ENCODE data around the gene SNX30.
"Not testable (repeated sequence)": the region's sequence is repeated elsewhere in the genome, so short reads cannot be mapped to it uniquely, and the experiment has no call there.

Gene SNX30, protein sequence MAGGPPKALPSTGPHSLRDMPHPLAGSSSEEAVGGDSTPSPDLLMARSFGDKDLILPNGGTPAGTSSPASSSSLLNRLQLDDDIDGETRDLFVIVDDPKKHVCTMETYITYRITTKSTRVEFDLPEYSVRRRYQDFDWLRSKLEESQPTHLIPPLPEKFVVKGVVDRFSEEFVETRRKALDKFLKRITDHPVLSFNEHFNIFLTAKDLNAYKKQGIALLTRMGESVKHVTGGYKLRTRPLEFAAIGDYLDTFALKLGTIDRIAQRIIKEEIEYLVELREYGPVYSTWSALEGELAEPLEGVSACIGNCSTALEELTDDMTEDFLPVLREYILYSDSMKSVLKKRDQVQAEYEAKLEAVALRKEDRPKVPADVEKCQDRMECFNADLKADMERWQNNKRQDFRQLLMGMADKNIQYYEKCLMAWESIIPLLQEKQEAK

DNA sequence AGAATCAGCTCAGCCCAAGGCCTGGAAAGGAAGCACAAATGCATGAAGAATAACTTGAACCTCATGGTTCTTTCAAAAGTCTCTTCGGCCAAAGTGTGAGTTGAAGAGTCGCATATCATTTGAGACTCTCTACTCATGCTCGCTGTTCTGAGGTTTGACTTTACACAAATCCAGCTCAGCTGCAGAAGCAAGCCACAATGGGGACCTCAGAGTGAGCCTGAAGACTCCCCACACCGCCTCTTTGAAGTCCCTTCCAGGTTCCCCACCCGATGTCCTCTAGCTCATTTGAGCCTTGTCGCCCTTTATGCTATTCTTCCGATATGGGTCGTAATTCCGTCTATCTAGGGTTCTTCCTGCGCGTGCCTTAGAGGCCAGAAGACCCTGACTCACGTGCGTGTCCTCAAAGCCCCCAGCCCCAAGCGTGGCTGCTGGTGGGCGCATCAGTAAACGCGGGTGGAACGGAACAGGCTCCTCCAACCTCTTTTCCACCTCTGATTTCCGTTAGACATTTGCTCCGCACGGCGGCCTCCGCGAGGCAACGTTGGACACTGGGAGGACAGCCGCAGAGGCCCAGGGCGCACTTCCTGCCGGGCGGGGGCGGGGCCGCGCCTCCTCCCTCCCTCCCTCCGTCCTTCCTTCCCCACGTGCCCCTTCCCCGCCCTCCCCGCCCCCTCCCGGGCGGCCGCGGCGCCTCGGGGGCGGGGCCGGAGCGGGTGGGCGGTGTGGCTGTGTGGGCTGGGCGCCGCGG is at the start of gene SNX30:
SNX30 (plus strand) TSS at position 745 of the 748 bp plus-strand sequence. CDS start 242 bp downstream, outside the sequence.
- DNase-seq: peak; percentile 83

DNA sequence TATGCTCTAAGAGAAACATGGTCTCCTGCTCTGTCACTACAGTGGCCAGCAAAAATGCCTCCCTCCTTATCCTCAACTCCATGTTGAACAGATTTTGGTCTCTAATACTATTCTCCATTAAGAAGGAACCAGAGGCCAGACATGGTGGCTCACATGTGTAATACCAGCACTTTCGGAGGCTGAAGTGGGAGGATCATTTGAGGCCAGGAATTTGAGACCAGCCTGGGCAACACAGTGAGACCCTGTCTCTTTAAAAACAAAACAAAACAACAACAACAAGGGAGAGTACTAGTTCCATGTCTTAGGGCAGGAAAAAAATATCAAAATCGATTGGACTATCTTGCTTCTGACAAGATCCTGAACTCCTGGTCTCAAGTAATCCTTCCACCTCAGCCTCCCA is 47.3 kb upstream of the SNX30 start:
- no peak for DNase-seq

DNA sequence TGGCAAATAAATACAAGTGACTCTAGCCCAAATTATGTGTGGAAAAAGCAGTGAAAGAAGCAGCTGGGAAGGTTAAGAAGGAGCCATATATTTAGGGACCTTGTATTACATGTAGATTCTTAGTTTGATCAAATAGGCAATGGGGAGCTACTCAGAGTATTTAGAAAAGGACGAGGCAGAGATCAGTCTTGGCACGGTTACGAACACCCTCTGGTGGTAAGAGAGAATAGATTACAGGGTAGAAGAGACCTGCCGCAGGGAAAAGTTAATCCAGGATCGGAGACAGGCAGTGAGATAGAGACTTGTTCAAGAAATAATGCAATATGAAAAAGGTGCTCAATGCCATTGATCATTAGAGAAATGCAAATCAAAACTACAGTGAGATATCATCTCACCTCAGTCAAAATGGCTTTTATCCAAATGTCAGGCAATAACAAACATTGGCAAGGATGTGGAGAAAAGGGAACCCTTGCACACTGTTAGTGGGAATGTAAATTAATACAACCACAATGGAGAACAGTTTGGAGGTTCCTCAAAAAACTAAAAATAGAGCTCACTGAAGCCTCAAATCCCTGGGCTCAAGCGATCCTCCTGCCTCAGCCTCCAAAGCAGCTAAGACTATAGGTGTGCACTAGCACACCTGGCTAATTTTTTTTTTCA is 44.7 kb upstream of the SNX30 start:
- no peak for DNase-seq

DNA sequence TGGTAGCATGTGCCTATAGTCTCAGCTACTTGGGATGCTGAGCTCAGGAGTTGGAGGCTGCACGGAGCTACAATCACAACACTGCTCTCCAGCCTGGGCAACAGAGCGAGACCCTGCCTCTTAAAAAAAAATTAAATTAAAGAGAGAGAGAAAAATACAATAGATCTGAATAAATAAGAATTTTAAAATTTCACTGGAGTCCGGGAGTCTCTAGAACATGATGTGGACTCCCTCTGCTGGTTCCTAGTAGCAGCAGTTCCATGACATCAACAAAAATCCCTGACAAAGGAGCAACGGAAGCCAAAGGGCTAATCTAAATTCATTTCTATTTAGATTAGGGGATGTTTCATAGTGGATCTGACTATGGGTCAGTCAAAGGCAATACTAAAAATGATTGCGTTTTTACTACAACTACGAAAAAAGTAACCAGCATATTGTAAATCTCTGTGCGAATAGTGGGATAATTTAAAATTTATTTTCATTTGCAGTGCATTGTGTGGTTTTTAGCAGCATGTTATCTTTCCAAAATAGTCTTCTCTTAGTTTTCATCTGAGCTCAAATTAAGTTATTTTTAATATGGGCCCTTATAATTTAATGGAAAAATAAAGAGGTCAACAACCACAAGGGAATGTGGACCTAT is 39.4 kb upstream of the SNX30 start:
- DNase-seq: no peak

DNA sequence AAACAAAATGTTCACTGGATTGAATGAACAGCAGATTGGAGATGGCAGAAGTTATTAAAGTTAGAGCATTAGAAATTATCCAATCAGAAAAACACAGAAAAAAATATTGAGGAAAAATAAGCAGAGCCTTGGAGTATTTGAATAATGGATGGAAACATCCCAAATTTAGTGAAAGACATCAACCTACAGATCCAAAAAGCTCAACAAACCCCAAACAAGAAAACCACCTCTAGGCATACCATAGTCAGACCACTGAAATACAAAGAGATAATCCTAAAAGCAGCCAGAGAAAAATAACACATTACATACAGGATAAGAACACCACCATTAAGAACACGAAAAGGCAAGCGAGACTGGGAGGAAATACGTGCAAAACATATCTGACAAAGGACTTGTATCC is 37.9 kb upstream of the SNX30 start:
- DNase-seq: no peak

DNA sequence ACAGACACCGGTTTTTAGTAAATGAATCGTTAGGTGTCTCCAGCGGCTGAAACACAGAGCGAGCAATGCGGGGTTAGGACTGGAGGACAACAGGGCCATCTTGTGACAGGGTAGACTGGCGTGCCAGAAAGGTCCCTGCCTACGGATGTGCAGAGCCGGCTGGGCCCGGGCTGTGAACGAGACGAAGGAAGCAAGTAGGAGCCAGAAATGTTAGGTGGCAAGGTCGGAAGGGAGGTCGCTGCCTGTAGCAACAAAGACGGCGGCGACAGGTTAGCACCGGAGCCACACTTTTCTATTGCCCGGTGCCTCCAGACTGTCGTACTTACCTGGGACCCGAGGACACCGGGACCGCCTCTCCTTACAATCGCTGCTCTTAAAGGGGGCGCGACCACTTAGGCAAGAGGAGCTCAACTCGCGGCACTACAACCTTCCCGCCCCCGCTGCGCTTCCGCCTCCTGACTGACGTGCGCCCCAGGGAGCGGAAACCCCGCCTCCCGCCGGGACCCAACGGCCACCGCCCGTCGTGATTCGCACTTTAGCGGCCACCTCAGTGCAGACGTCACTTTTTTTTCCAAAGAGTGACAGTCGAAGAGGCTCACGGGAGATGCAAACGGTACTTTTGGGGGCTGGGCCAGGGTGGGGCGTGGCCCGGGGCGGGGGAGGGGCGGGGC is 32.8 kb upstream of the SNX30 start, which contains the start of gene INIP:
INIP (minus strand) TSS at position 457 of the 671 bp plus-strand sequence. CDS start 1,632 bp downstream, outside the sequence.
- peak; percentile 97 for DNase-seq

DNA sequence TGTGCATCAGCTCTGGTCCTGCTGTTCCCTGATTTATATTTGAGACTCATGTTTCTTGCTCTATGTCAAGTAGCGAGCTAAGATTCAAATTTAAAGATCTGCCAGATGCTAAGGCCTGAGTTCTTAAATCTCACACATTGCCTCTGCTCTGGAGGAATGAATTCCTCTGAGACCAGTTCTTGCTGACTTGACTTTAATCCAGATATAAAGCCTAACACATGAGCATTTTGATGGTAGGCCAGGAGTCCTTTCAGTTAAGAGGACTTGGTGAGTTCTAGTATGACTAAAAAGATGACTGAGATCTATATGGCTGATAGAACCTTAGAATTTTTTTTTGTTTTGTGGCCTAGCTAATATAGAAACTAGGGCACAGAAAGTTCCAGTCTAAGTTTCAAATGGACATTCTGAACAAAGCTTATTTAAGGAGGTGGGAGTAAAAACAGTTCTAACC is 31.3 kb upstream of the SNX30 start:
- DNase-seq: no peak

DNA sequence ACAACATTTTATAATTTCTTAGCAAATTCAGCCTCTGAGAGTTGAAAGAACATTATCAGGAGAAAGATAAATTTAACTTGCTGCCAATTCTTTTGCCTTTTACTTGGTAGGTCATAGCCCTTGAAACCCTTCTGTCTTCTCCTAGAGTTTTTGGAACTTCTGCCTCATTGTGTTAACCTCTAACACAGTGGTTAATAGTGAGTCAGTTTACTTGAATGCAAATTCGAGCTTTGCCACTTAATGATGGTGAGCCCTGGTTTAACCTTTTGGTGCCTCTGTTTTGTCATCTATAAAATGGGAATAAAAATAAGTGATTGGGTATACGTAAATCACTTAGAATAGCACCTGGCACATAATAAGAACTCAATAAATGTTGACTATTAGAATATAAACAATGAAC is 30.9 kb upstream of the SNX30 start:
- no peak for DNase-seq

DNA sequence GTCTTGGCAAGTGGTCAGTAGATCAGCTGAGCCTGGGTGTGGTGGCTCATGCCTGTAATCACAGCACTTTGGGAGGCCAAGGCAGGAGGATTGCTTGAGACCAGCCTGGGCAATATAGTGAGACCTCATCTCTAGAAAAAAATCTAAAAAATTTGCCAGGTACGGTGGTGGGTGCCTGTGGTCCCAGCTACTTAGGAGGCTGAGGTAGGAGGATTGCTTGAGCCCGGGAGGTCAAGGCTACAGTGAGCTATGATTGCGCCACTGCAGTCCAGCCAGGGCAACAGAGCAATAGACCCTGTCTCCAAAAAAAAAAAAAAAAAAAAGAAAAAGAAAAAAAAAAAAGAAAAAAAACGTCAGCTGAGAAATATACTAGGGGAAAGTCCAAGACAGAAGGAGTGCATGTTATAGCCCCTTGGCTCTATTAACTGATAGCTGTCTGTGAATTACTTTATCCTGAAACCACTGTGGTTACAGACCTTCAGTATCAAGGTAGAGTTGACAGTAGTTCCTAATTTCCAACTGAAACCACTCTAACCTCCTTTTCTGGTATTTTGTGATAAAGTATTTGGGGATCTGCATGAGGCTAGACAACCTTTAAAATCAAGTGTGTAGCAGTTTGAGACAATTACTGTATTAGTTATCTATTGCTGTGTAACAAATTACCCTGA is 30.3 kb upstream of the SNX30 start:
- no peak for DNase-seq

DNA sequence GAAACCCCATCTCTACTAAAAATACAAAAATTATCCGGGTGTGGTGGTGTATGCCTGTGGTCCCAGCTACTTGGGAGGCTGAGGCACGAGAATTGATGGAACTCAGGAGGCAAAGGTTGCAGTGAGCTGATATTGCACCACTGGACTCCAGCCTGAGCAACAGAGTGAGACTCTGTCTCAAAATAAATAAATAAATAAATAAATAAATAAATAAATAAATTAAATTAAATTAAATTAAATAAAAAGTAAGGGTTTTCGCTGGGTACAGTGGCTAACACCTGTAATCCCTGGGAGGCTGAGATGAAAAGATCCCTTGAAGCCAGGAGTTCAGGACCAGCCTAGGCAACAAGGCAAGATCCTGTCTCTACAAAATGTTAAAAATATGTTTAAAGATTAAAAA is 27.8 kb upstream of the SNX30 start:
- DNase-seq: not testable (repeated sequence)

DNA sequence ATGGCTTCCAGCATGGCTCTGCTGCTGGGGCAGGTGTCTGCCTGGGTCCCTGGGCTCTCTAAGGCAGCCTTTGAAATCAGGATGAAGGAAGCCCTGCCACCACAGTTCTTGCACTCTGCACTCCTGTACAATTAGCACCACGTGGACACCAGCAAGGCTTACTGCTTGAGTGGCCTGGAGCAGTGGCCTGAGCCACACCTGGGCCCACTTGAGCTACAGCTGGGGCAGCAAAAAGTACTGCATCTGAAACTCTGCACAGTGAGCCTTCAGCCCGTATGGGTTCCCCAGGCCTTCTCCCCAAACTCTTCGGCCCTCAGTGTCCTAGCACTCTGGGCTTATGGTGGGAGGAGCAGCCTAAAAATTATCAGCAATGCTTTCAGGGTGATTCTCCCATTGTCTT is 24.6 kb upstream of the SNX30 start:
- DNase-seq: no peak

DNA sequence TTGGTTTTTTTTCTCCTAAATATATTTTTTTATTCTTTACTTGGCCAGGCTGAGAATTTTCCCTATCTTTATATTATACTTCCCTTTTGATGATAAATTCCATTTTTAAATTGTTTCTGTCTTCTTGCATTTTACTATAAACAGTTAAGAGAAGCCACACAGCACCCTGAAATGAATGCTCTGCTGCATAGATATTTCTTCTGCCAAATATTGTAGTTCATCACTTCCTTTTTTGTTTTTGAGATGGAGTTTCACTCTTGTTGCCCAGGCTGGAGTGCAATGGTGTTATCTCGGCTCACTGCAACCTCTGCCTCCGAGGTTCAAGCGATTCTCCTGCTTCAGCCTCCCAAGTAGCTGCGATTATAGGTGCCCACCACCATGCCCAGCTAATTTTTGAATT is 24.1 kb upstream of the SNX30 start:
- DNase-seq: no peak

DNA sequence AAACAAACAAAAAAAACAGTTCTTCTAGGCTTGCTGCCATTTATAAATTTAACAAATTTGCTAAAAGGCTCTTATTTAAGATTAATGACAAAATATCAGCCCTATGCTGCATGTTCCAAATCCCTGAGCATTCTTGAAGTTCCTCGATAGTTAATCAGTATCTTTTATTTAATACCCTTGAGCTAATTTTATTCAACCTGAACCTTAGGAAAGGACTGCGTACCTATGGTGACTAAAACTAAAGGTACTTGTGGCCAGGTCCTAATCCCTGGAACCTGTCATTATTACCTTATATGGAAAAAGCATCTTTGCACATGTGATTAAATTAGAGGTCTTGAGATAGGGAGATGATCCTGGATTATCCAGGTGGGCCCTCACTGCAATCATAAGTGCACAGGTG is 22.2 kb upstream of the SNX30 start:
- no peak for DNase-seq

DNA sequence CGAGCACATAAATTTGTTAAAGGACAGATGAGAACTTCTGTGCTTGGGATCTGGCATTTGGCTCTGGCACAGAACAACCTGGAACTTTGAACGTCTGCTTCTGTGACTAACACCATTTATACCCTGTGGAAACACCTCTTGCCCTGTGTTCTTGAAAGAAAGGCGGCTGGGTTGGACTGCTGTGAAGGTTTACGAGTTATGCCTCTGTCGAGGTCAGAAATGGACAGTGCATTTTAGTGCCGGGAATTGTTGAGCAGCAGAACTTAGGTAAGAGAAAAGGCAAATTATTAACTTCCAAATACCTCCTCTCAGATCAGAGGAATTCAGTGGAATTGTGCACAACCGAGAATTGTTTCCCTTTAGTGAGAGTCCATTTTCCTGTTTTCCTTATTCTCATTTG is 18.6 kb upstream of the SNX30 start:
- no peak for DNase-seq

DNA sequence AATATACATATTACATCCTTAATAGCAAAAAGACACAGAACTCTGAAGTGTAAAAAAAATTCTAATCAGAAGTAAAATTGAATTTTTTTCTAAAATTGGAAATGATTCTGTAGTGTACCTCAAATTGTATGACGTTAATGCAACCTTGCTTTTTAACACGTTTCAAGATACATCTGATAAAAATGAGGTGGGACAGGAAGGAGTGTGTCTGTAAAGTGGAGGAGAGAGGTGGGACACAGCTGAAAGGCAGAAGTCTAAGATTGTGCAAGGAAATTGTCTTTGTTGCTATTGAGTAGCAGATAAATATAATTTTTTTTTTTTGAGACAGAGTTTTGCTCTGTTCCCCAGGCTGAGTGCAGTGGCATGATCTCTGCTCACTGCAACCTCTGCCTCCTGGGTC is 15.7 kb upstream of the SNX30 start:
- no peak for DNase-seq

DNA sequence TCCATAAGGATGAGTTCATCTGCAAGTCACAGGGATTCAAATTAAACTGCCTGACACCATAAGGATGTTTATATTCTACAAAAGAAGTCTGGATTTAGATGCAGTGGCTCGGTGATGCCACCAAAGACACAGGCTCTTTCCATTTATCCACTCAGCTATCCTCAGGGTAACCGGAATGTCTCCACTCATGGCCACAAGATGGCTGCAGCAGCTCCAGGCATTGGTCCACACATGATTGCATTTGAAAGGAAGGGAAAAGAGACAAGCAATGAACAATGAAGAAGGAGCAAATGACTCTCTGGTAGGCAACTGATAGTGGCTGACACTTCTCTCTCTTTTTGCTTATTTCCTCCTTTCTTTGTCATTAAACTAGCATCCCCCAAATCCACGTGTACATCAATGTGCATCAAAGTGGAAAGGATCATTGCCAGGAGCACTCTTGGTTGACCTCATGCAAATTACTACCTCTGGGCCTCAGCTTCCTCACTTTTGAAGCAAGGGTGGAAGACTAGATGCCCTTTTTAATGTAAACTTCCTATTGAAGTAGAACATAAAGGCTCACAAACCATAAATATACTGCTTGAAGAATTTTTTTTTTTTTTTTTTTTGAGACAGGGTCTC is 7.2 kb upstream of the SNX30 start:
- no peak for DNase-seq

DNA sequence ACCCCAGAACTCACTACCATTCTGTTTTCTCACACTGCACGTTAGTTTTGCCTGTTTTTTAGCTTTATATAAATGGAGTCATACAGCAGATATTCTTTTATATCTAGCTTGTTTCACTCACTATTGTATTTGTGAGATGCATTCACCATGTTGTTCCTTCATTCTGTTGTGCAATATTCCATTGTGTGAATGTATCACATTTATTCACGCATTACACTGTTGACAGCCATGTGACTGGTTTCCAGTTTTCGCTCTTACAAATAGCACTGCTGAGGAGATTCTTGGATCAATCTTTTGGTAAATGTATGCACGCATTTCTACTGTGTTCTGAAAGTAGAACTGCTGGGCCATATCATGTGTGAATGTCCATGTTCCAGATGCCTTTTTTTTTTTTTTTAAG is 6.4 kb upstream of the SNX30 start:
- DNase-seq: no peak

DNA sequence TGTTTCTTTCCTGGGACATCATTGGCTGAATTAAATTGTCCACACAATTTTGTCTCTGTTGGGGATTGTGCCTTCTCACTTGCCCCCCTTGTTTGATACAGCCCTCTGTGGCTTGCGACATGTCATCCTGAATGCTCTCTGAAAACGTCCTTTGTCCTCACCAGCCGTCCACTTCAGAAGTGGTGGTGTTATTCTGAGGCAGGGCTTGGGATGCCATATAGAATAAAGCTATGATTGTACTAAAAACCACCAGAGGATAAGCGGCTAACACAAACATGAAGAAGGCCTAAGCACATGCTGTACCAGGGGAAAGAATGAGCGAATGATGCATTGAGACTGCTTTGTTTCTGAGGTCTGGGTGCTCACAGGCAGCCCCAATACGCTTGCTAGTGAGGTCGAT is 3.5 kb upstream of the SNX30 start:
- no peak for DNase-seq

DNA sequence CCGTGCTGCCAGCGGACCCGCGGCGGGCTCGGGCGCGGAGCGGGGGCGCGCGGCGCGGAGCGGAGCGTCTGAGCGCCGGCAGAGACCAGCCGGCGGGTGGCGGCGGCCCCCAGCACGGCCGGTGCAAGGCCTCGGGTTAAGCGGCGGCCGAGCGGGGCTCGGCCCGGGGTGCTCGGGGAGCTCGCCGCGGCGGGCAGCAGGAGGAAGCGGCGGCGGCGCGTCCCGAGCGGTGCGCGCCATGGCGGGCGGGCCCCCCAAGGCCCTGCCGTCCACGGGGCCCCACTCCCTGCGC is 150 bp downstream of the SNX30 start:
- DNase-seq: no peak

DNA sequence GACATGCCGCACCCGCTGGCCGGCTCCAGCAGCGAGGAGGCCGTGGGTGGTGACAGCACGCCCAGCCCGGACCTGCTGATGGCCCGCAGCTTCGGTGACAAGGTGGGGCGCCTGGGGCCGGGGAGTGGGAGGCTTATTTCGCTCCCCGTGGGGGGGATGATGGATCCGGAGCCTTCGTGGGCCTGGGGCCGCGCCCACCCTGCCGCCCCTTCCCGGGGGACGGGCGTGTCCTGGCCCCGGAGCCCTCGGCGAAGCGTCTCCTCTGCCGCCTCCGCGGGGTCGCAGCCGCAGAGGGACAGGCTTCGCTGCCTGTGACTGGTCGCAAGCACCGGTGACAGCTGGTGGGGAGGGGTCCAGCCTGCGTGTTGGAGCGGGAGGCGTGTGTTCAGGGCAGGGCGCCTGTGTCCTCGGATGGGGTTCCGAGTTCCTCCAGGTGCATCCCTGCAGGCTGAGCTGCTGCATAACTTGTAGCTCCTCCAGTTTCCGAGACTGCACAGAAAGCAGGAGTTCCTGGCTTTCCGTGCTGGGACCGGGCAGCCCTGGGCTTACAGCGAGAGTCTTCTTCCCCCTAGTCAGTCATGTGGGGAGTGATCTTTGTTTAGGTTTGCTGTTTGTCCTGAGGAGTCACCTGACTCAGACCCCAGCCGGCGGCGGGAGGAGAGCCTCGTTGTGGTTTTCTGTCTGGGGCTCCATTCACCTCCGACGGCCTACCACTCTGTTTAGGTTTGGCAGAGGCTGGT is 666 bp downstream of the SNX30 start:
- DNase-seq: peak; percentile 71
